Measurements from ENCODE around the gene EFCAB11. TPM values are rescaled to one million over a fixed set of nuclear protein-coding genes. Genes with fewer than 3 reads are reported as not detected.
A peak's percentile ranks its signal among the peaks of the same experiment; 100 is the strongest.

EFCAB11 gene
- total and polyA plus RNA-seq, 9 of the 15 experiments (the other 6 are each of a cell fraction or from before 2014, with no cell fraction given): 13.4 to 37.9 (median 17.4) TPM

DNA sequence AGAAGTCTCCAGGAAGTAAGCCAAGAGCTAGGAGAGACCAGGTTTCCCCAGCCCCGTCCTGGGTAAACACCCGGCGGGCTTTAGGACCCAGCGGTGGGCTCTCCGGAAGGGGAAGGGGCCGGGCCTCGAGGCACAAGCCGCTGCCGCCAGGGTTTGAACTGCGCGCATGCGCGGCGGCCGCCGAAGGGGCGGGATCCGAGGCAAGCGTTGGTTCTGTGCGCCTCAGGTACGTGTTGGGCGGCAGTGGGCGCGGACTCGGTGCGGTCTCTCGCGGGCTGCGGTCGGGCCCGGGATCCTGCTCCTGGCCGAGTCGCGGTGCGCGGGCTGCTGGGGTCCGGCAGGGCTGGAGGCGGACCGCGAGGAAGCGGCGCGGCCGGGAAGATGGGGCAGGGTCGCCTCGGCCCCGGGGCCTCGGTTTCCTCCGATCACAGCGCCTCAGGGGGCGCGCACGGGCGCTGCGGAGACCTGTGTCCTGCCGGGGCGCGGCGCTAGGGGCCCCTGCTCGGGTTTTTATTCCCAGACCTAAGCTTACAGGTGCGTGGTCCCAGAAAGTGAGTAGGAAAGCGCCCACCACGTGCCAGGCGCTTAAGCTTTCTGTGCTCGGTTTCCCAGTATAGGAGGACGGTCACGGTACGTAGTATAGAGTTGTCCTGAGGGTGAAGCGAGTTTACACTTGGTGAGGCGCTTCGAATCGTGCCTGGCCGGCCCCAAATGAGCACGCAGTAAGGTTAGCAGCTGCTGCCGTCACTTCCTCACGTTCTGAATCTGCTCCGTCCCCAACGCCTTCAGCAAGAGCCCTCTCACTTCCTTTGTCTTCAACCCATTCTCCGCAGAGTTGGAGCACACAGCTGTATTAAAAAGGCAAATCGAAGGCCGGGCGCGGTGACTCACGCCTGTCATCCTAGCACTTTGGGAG lies 1.5 kb upstream of the EFCAB11 start, which contains the start of gene TDP1 (continued):
- TF ChIP-seq RCOR1 (IDR thresholded peaks at IDR 0.05; ENCODE audit: borderline replicate concordance in 1 of 2, low read depth in 2 of 2, low read length in 2 of 2): no peak
- TF ChIP-seq, protein P1, sequence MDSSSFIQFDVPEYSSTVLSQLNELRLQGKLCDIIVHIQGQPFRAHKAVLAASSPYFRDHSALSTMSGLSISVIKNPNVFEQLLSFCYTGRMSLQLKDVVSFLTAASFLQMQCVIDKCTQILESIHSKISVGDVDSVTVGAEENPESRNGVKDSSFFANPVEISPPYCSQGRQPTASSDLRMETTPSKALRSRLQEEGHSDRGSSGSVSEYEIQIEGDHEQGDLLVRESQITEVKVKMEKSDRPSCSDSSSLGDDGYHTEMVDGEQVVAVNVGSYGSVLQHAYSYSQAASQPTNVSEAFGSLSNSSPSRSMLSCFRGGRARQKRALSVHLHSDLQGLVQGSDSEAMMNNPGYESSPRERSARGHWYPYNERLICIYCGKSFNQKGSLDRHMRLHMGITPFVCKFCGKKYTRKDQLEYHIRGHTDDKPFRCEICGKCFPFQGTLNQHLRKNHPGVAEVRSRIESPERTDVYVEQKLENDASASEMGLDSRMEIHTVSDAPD (CRISPR knock-in tag; IDR thresholded peaks at IDR 0.05): no peak
- no peak for TF ChIP-seq GTF2A2 (tag; IDR thresholded peaks at IDR 0.05)
- TF ChIP-seq ELF1 (tag; IDR thresholded peaks at IDR 0.05): peak; percentile 77
- no peak for TF ChIP-seq ZNF232 (CRISPR knock-in tag; IDR thresholded peaks at IDR 0.05)
- TF ChIP-seq POLR2G (IDR thresholded peaks at IDR 0.05; ENCODE audit: low read depth, low read length): peak; percentile 99
- TF ChIP-seq, protein P2, sequence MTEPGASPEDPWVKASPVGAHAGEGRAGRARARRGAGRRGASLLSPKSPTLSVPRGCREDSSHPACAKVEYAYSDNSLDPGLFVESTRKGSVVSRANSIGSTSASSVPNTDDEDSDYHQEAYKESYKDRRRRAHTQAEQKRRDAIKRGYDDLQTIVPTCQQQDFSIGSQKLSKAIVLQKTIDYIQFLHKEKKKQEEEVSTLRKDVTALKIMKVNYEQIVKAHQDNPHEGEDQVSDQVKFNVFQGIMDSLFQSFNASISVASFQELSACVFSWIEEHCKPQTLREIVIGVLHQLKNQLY (CRISPR knock-in tag; conservative IDR thresholded peaks at IDR 0.05): no peak
- TF ChIP-seq, protein P3, sequence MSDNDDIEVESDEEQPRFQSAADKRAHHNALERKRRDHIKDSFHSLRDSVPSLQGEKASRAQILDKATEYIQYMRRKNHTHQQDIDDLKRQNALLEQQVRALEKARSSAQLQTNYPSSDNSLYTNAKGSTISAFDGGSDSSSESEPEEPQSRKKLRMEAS (CRISPR knock-in tag; IDR thresholded peaks at IDR 0.05): peak; percentile 28; the same call in 1 of the 2 replicates
- TF ChIP-seq, protein P4, sequence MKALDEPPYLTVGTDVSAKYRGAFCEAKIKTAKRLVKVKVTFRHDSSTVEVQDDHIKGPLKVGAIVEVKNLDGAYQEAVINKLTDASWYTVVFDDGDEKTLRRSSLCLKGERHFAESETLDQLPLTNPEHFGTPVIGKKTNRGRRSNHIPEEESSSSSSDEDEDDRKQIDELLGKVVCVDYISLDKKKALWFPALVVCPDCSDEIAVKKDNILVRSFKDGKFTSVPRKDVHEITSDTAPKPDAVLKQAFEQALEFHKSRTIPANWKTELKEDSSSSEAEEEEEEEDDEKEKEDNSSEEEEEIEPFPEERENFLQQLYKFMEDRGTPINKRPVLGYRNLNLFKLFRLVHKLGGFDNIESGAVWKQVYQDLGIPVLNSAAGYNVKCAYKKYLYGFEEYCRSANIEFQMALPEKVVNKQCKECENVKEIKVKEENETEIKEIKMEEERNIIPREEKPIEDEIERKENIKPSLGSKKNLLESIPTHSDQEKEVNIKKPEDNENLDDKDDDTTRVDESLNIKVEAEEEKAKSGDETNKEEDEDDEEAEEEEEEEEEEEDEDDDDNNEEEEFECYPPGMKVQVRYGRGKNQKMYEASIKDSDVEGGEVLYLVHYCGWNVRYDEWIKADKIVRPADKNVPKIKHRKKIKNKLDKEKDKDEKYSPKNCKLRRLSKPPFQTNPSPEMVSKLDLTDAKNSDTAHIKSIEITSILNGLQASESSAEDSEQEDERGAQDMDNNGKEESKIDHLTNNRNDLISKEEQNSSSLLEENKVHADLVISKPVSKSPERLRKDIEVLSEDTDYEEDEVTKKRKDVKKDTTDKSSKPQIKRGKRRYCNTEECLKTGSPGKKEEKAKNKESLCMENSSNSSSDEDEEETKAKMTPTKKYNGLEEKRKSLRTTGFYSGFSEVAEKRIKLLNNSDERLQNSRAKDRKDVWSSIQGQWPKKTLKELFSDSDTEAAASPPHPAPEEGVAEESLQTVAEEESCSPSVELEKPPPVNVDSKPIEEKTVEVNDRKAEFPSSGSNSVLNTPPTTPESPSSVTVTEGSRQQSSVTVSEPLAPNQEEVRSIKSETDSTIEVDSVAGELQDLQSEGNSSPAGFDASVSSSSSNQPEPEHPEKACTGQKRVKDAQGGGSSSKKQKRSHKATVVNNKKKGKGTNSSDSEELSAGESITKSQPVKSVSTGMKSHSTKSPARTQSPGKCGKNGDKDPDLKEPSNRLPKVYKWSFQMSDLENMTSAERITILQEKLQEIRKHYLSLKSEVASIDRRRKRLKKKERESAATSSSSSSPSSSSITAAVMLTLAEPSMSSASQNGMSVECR (CRISPR knock-in tag; IDR thresholded peaks at IDR 0.05): 0 out of 2 replicates have a peak, but pooled peaks have one; percentile 27
- TF ChIP-seq, protein P5, sequence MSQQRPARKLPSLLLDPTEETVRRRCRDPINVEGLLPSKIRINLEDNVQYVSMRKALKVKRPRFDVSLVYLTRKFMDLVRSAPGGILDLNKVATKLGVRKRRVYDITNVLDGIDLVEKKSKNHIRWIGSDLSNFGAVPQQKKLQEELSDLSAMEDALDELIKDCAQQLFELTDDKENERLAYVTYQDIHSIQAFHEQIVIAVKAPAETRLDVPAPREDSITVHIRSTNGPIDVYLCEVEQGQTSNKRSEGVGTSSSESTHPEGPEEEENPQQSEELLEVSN (IDR thresholded peaks at IDR 0.05; ENCODE audit: borderline replicate concordance in 1 of 2, extremely low read depth in 1 of 2, insufficient read depth in 1 of 2, insufficient read length in 1 of 2, low read depth in 1 of 2, low read length in 1 of 2, poor library complexity in 1 of 2, severe bottlenecking in 1 of 2): peak; percentile 42 to 59
- TF ChIP-seq EP300 (IDR thresholded peaks at IDR 0.05; ENCODE audit: low read length): peak; percentile 29; the same call in 1 of the 2 replicates
- peak; percentile 84; the same call in 1 of the 2 replicates for TF ChIP-seq FOXM1 (IDR thresholded peaks at IDR 0.05; ENCODE audit: low read depth)
- TF ChIP-seq FOXM1 (CRISPR knock-in tag; IDR thresholded peaks at IDR 0.05; ENCODE audit: low read depth): no peak
- TF ChIP-seq, protein P6, sequence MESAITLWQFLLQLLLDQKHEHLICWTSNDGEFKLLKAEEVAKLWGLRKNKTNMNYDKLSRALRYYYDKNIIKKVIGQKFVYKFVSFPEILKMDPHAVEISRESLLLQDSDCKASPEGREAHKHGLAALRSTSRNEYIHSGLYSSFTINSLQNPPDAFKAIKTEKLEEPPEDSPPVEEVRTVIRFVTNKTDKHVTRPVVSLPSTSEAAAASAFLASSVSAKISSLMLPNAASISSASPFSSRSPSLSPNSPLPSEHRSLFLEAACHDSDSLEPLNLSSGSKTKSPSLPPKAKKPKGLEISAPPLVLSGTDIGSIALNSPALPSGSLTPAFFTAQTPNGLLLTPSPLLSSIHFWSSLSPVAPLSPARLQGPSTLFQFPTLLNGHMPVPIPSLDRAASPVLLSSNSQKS (CRISPR knock-in tag; IDR thresholded peaks at IDR 0.05): no peak
- no peak for TF ChIP-seq SMAD2 (IDR thresholded peaks at IDR 0.05; ENCODE audit: low read depth, low read length)
- TF ChIP-seq ZNF197 (CRISPR knock-in tag; IDR thresholded peaks at IDR 0.05; ENCODE audit: low read depth): no peak
